ENCODE data around the gene F8.

The F8 gene

DNA sequence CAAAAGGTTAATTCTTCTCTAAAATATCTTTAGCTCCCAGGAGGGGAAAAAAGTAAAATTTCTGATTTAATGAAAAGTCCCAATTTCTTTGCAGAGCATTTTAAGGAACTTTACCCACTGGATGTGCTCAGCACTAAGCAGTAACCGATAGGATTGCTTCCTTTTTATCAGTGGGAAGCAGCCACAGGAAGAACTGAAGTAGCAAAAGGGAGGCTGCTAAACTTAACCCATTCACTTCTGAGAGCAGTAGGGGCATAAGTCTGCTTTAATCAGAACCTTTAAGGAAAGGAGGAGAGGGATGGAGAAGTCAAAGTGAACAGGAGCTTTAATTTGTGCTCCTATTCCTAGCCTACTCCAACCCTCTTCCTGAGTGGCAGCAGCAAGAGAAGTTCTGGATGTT lies at the start of gene F8:
TSS of gene F8 (minus strand) at position 139 of the 400 bp plus-strand sequence. CDS start 171 bp downstream, outside the sequence.
- no peak within 1 kb of the TSS for H3K4me3 Mint-ChIP-seq
- peaks cover 6 to 10% of the 10 kb centered on the region in 2 donors for H3K4me1 Mint-ChIP-seq
- DNase-seq (no peak), ATAC-seq (replicated peaks) (no peak)
- H3K36me3 Mint-ChIP-seq: no peaks in the 10 kb centered on the region
- H3K27ac Mint-ChIP-seq: no peak within 1 kb of the TSS
- H3K9me3 Mint-ChIP-seq: no peaks in the 10 kb centered on the region
- H3K27me3 Mint-ChIP-seq: no peaks in the 10 kb centered on the region

DNA sequence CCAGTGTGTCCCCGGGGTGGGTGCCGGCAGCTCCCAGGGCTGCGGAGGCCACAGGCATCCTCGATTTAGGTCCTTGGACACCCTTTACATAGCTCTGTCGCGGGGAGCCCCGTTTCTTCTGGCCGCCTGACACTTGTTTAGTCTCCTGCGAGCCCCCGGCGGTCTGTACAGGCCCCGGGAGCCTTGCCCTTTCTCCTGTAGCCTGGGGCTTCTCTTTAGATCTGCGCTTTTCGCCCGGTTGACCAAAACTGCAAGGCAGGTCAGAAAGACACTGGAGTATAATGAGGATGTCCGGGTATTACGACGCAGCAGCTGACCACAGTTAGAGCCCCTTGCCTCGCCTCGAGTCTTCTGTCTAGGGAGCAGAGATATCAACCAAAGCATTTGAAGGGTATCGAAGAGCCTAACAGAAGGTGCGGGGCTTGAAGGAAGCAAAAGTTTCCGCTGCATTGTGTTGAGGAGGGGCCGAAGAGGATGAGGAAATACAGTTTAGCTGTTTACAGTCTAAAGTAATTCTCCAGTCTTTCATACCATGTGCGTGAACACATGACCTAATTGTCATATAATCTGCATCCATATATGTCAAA lies 49.3 kb upstream of the F8 start:
- no peak for DNase-seq
- no peak for ATAC-seq (replicated peaks)
- peak overlapping the region; percentile 96 for H3K27ac Mint-ChIP-seq
- peaks cover 14 to 22% of the 10 kb centered on the region in 2 donors for H3K36me3 Mint-ChIP-seq
- peaks cover 20 to 35% of the 10 kb centered on the region in 2 donors for H3K4me1 Mint-ChIP-seq
- peak overlapping the region; percentile 93 to 94 for H3K4me3 Mint-ChIP-seq
- no peaks in the 10 kb centered on the region for H3K27me3 Mint-ChIP-seq
- no peaks in the 10 kb centered on the region for H3K9me3 Mint-ChIP-seq

- no peaks in the 10 kb centered on the region for H3K9me3 Mint-ChIP-seq
- H3K4me1 Mint-ChIP-seq: peaks cover 20 to 35% of the 10 kb centered on the region in 2 donors
Measured at GRCh38 chrX:155070975-155071693, 48.6 kb upstream of the F8 start, which contains the start of the genes BRCC3, CMC4 and MTCP1. Gene BRCC3 (plus strand): TSS chrX:155071508. CDS start chrX:155071528, 20 bp downstream. Gene CMC4 (minus strand): TSS chrX:155071136. CDS start chrX:155064023, 7,113 bp downstream. Gene MTCP1 (minus strand): TSS chrX:155071136. CDS start chrX:155066010, 5,126 bp downstream.

DNA sequence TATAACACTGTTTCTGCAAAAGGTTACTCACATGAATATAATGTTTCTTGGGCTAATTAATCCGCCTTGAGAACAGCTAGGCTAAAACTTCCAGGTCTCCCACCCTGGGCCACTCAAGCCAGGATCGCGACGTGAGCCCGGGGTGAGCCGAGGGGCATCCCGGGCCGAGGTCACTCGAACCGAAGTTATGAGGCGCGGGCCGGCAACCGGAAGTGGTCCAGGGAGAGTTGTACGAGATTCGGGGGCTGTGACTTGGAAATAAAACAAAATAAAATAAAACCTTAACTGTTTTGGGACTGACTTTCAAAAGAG lies 48.1 kb upstream of the F8 start:
- peak overlapping the region; percentile 95 for H3K27ac Mint-ChIP-seq
- H3K4me1 Mint-ChIP-seq: peaks cover 20 to 35% of the 10 kb centered on the region in 2 donors
- peaks cover 14 to 21% of the 10 kb centered on the region in 2 donors for H3K36me3 Mint-ChIP-seq
- H3K9me3 Mint-ChIP-seq: no peaks in the 10 kb centered on the region
- peak overlapping the region; percentile 85 for H3K4me3 Mint-ChIP-seq
- no peak for DNase-seq
- ATAC-seq (replicated peaks): peak; percentile 10 to 26
- no peaks in the 10 kb centered on the region for H3K27me3 Mint-ChIP-seq

More at GRCh38 chrX:155070975-155071693, 48.6 kb upstream of the F8 start, which contains the start of the genes BRCC3, CMC4 and MTCP1:
- peak; percentile 93 for ATAC-seq (replicated peaks)
- Mint-ChIP-seq H3K4me3 (peak within 1 kb of the TSS; percentile 93 to 94), H3K27me3 (no peaks in the 10 kb centered on the region), H3K27ac (peak within 1 kb of the TSS; percentile 96), H3K36me3 (peaks cover 14 to 22% of the 10 kb centered on the region in 2 donors)
- DNase-seq: peak; percentile 77

DNA sequence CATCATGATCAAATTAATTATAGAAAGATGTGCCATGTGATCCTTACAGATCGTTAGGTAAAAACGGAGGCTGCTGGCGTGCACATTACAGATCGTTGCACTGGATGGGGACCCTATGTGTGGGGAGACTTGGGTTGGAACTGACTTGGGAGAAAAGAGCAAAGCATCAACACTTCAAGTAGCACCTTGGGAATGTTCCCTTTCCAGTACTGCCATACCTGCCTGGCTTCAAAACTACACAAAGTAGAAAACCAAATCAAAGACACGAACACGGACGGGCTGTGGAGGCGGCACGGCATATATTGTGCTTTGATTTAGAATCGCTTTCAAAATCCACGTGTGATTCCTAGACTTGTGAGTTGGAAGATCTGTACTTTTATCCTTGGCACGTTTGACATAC lies 47.5 kb upstream of the F8 start:
- Mint-ChIP-seq H3K4me1 (peaks cover 15 to 31% of the 10 kb centered on the region in 2 donors), H3K27me3 (no peaks in the 10 kb centered on the region), H3K9me3 (no peaks in the 10 kb centered on the region)

DNA sequence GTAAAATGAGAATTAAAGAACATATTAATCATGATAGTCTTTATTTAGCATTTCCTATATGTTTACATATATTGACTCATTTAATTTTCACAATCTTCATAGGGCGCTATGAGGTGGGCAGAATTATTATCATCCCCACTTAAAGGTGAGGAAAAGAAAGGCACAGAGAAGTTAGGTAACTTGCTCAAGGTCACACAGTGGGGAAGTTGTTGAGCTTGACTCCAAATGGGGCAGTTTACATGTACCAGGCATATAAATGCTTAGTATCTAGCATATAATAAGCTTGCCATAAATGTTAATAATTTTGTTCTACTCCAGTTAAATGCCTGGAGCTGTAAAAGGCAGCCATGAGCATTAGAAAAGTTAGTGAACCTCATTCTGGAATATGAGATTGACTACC lies 46.9 kb upstream of the F8 start:
- Mint-ChIP-seq H3K27ac (no peak overlapping the region), H3K4me1 (peaks cover 15 to 29% of the 10 kb centered on the region in 2 donors), H3K36me3 (peaks cover 9 to 14% of the 10 kb centered on the region in 2 donors), H3K4me3 (peak overlapping the region; percentile 85), H3K9me3 (no peaks in the 10 kb centered on the region), H3K27me3 (no peaks in the 10 kb centered on the region)
- ATAC-seq (replicated peaks) (no peak), DNase-seq (no peak)

More for the DNA sequence above, 47.5 kb upstream of the F8 start:
- peak overlapping the region; percentile 85 for H3K4me3 Mint-ChIP-seq
- H3K27ac Mint-ChIP-seq: peak overlapping the region; percentile 87
- ATAC-seq (replicated peaks) (no peak), DNase-seq (no peak)
- H3K36me3 Mint-ChIP-seq: peaks cover 9 to 15% of the 10 kb centered on the region in 2 donors

GRCh38 chrX:155068165-155068564 lies 45.6 kb upstream of the F8 start:
- Mint-ChIP-seq H3K36me3 (peaks cover 0 to 4% of the 10 kb centered on the region in 2 donors), H3K27me3 (no peaks in the 10 kb centered on the region), H3K27ac (no peak overlapping the region), H3K4me1 (peaks cover 7 to 16% of the 10 kb centered on the region in 2 donors), H3K4me3 (peak overlapping the region in 1 of 2 donors; percentile 30), H3K9me3 (no peaks in the 10 kb centered on the region)
- DNase-seq (no peak), ATAC-seq (replicated peaks) (no peak)

GRCh38 chrX:155065035-155065734 lies 42.7 kb upstream of the F8 start:
- H3K9me3 Mint-ChIP-seq: no peaks in the 10 kb centered on the region
- H3K27ac Mint-ChIP-seq: no peak overlapping the region
- DNase-seq (no peak), ATAC-seq (replicated peaks) (no peak)
- H3K36me3 Mint-ChIP-seq: peaks cover 0 to 1% of the 10 kb centered on the region in 2 donors
- no peak overlapping the region for H3K4me3 Mint-ChIP-seq
- H3K27me3 Mint-ChIP-seq: no peaks in the 10 kb centered on the region
- peaks cover 5 to 9% of the 10 kb centered on the region in 2 donors for H3K4me1 Mint-ChIP-seq

- H3K27ac Mint-ChIP-seq: no peak overlapping the region
- DNase-seq: no peak
- H3K4me3 Mint-ChIP-seq: no peak overlapping the region
- H3K27me3 Mint-ChIP-seq: no peaks in the 10 kb centered on the region
- H3K36me3 Mint-ChIP-seq: peaks cover 0 to 1% of the 10 kb centered on the region in 2 donors
- no peaks in the 10 kb centered on the region for H3K9me3 Mint-ChIP-seq
- H3K4me1 Mint-ChIP-seq: peaks cover 0 to 5% of the 10 kb centered on the region in 2 donors
- no peak for ATAC-seq (replicated peaks)
Measured at GRCh38 chrX:155061760-155062159, 39.2 kb upstream of the F8 start.

- no peaks in the 10 kb centered on the region for H3K27me3 Mint-ChIP-seq
- H3K4me1 Mint-ChIP-seq: peaks cover 0 to 5% of the 10 kb centered on the region in 2 donors
- H3K27ac Mint-ChIP-seq: peak overlapping the region; percentile 81
- H3K9me3 Mint-ChIP-seq: no peaks in the 10 kb centered on the region
- peak overlapping the region; percentile 70 to 71 for H3K4me3 Mint-ChIP-seq
- peak; percentile 16 for DNase-seq
- ATAC-seq (replicated peaks): peak; percentile 78 to 85
- peaks cover 1 to 7% of the 10 kb centered on the region in 2 donors for H3K36me3 Mint-ChIP-seq
Measured at GRCh38 chrX:155056877-155057792, 34.6 kb upstream of the F8 start.

- no peaks in the 10 kb centered on the region for H3K27me3 Mint-ChIP-seq
- no peak overlapping the region for H3K27ac Mint-ChIP-seq
- DNase-seq (no peak), ATAC-seq (replicated peaks) (no peak)
- peaks cover 4 to 11% of the 10 kb centered on the region in 2 donors for H3K36me3 Mint-ChIP-seq
- H3K4me1 Mint-ChIP-seq: peaks cover 0 to 5% of the 10 kb centered on the region in 2 donors
- H3K9me3 Mint-ChIP-seq: no peaks in the 10 kb centered on the region
- no peak overlapping the region for H3K4me3 Mint-ChIP-seq
Measured at GRCh38 chrX:155056471-155056870, 33.9 kb upstream of the F8 start.

GRCh38 chrX:155055494-155055893 lies 33.0 kb upstream of the F8 start:
- Mint-ChIP-seq H3K9me3 (no peaks in the 10 kb centered on the region), H3K4me1 (peaks cover 0 to 5% of the 10 kb centered on the region in 2 donors), H3K4me3 (no peak overlapping the region), H3K36me3 (peaks cover 5 to 12% of the 10 kb centered on the region in 2 donors), H3K27me3 (no peaks in the 10 kb centered on the region), H3K27ac (no peak overlapping the region)
- no peak for DNase-seq
- ATAC-seq (replicated peaks): no peak

DNA sequence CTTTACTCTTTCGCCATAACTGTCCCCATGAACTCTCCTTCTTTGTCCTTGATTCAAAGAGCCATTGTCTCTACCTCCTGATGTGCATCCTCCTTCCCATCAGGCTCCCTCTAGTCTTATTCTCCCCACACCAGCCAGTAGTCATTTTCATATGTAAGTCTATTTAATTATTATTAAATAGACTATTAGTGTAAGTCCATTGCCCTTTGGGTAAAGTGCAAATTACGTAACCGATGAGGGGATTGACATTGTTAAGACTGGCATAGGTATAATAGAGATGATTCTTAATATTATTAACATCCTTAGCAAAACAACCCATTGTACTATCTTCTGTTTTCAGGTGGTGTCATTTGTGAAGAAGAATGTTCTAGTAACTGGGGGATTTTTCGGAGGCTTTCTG lies 31.7 kb upstream of the F8 start:
- DNase-seq: no peak
- Mint-ChIP-seq H3K9me3 (no peaks in the 10 kb centered on the region), H3K36me3 (peaks cover 7 to 12% of the 10 kb centered on the region in 2 donors), H3K27ac (no peak overlapping the region), H3K4me3 (no peak overlapping the region), H3K4me1 (peaks cover 0 to 6% of the 10 kb centered on the region in 2 donors), H3K27me3 (no peaks in the 10 kb centered on the region)
- no peak for ATAC-seq (replicated peaks)
